ENCODE data around the gene PRKCA.

- TF ChIP-seq, protein P1, sequence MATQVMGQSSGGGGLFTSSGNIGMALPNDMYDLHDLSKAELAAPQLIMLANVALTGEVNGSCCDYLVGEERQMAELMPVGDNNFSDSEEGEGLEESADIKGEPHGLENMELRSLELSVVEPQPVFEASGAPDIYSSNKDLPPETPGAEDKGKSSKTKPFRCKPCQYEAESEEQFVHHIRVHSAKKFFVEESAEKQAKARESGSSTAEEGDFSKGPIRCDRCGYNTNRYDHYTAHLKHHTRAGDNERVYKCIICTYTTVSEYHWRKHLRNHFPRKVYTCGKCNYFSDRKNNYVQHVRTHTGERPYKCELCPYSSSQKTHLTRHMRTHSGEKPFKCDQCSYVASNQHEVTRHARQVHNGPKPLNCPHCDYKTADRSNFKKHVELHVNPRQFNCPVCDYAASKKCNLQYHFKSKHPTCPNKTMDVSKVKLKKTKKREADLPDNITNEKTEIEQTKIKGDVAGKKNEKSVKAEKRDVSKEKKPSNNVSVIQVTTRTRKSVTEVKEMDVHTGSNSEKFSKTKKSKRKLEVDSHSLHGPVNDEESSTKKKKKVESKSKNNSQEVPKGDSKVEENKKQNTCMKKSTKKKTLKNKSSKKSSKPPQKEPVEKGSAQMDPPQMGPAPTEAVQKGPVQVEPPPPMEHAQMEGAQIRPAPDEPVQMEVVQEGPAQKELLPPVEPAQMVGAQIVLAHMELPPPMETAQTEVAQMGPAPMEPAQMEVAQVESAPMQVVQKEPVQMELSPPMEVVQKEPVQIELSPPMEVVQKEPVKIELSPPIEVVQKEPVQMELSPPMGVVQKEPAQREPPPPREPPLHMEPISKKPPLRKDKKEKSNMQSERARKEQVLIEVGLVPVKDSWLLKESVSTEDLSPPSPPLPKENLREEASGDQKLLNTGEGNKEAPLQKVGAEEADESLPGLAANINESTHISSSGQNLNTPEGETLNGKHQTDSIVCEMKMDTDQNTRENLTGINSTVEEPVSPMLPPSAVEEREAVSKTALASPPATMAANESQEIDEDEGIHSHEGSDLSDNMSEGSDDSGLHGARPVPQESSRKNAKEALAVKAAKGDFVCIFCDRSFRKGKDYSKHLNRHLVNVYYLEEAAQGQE (IDR thresholded peaks at IDR 0.05; ENCODE audit: low read depth, low read length), result no peak
- TF ChIP-seq CTCF (IDR thresholded peaks at IDR 0.05 in 2 of 3, conservative IDR thresholded peaks at IDR 0.05 in 1 of 3; ENCODE audit: control insufficient read depth in 2 of 3, extremely low read depth in 1 of 3, insufficient read depth in 1 of 3, low read depth in 3 of 3, low read length in 3 of 3) (no peak), BHLHE40 (IDR thresholded peaks at IDR 0.05; ENCODE audit: borderline replicate concordance in 1 of 2, low read depth in 2 of 2, low read length in 1 of 2) (no peak), SP1 (IDR thresholded peaks at IDR 0.05; ENCODE audit: low read depth, low read length) (no peak)
These were observed 532.1 kb downstream of the PRKCA start for GRCh38 chr17:66834426-66834918.

Data from GM12878 (cell line).